ENCODE data around the gene FAM131B.
"Not testable (repeated sequence)": the region's sequence is repeated elsewhere in the genome, so short reads cannot be mapped to it uniquely, and the experiment has no call there.

The FAM131B gene

GRCh38 chr7:143362131-143363015 is at the start of gene FAM131B:
Gene FAM131B (minus strand): TSS chr7:143362713. CDS start chr7:143362603, 110 bp downstream.
- no peak for DNase-seq

- DNase-seq: no peak
Observed at GRCh38 chr7:143411976-143412708, 49.6 kb upstream of the FAM131B start.

- DNase-seq: no peak
Observed at GRCh38 chr7:143410521-143411004, 48.0 kb upstream of the FAM131B start.

GRCh38 chr7:143408686-143409561 is 46.4 kb upstream of the FAM131B start, which contains the start of gene EPHA1:
Gene EPHA1 (minus strand): TSS chr7:143408856. CDS start chr7:143408805, 51 bp downstream.
- no peak for DNase-seq

- DNase-seq: no peak
Observed at GRCh38 chr7:143408252-143408685, 45.8 kb upstream of the FAM131B start.

GRCh38 chr7:143407287-143408251 is 45.1 kb upstream of the FAM131B start:
- DNase-seq: no peak

GRCh38 chr7:143406002-143406357 is 43.5 kb upstream of the FAM131B start:
- DNase-seq: no peak

GRCh38 chr7:143405173-143406001 is 42.9 kb upstream of the FAM131B start:
- DNase-seq: no peak

- not testable (repeated sequence) for DNase-seq
Observed at GRCh38 chr7:143402233-143402632, 39.7 kb upstream of the FAM131B start.

- DNase-seq: no peak
Observed at GRCh38 chr7:143401265-143401664, 38.8 kb upstream of the FAM131B start.

GRCh38 chr7:143399642-143400041 is 37.1 kb upstream of the FAM131B start:
- no peak for DNase-seq

- no peak for DNase-seq
Observed at GRCh38 chr7:143399151-143399550, 36.6 kb upstream of the FAM131B start.

- DNase-seq: no peak
Observed at GRCh38 chr7:143398616-143399015, 36.1 kb upstream of the FAM131B start.

GRCh38 chr7:143397710-143398530 is 35.4 kb upstream of the FAM131B start:
- DNase-seq: no peak

- DNase-seq: no peak
Observed at GRCh38 chr7:143396625-143397556, 34.4 kb upstream of the FAM131B start.

GRCh38 chr7:143396182-143396581 is 33.7 kb upstream of the FAM131B start:
- no peak for DNase-seq

GRCh38 chr7:143395187-143396149 is 33.0 kb upstream of the FAM131B start:
- no peak for DNase-seq

All from GOT3 (cell line).